ENCODE results near the gene CHD8. TPM values are rescaled to one million over a fixed set of nuclear protein-coding genes. Genes with fewer than 3 reads are reported as not detected.
"Not testable (repeated sequence)": the region's sequence is repeated elsewhere in the genome, so short reads cannot be mapped to it uniquely, and the experiment has no call there.

Gene CHD8
- total RNA-seq, 1 donor from 2014 or later: 96.0 TPM

DNA sequence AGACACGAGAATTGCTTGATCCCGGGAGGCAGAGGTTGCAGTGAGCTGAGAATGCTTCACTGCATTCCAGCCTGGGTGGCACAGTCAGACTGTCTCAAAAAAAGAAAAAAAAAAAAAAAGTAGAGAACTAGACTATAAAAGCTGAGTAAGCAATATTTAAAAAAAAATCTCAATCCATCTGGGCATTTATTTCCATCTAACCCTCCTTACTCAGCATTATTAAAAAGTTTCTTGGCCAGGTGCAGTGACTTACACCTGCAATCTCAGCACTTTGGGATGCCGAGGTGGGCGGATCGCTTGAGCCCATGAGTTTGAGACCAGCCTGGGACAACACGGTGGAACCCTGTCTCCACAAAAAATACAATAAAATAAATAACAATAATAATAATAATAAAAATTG is 76.6 kb downstream of the CHD8 start:
- DNase-seq (ENCODE audit: low spot score in 2 of 2): no peak
- intact Hi-C loops (cut with DNase I): no loop called here
- TF ChIP-seq, protein P1, sequence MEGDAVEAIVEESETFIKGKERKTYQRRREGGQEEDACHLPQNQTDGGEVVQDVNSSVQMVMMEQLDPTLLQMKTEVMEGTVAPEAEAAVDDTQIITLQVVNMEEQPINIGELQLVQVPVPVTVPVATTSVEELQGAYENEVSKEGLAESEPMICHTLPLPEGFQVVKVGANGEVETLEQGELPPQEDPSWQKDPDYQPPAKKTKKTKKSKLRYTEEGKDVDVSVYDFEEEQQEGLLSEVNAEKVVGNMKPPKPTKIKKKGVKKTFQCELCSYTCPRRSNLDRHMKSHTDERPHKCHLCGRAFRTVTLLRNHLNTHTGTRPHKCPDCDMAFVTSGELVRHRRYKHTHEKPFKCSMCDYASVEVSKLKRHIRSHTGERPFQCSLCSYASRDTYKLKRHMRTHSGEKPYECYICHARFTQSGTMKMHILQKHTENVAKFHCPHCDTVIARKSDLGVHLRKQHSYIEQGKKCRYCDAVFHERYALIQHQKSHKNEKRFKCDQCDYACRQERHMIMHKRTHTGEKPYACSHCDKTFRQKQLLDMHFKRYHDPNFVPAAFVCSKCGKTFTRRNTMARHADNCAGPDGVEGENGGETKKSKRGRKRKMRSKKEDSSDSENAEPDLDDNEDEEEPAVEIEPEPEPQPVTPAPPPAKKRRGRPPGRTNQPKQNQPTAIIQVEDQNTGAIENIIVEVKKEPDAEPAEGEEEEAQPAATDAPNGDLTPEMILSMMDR (IDR thresholded peaks at IDR 0.05): no peak

DNA sequence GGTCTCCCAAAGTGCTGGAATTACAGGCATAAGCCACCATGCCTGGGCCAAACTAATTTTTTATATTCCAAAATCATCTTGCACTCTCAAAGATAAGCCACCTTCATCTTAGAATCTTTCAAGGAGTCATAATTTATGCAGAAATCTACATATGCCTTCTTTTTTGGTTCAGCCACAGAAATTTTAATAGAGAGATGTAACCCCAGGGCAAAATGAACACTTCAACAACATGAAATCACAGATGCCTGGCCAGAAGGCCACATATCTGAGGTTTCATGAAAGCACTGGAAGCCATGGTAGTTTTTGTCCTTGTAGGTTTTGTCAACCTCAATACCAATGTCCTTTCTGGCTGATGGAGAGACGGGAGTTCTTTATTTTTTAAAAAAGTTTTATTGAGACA is 81.9 kb downstream of the CHD8 start:
- TF ChIP-seq, protein P1 (IDR thresholded peaks at IDR 0.05): no peak
- H3K36me3 ChIP-seq: peaks cover 25 to 40% of the 10 kb centered on the region in 2 donors
- intact Hi-C loops (cut with DNase I): no loop called here

More for the DNA sequence above, 76.6 kb downstream of the CHD8 start:
- Histone ChIP-seq H3K4me3 (no peak overlapping the region), H3K27me3 (no peaks in the 10 kb centered on the region), H3K36me3 (no peaks in the 10 kb centered on the region), H3K4me1 (peaks cover 0 to 18% of the 10 kb centered on the region in 2 donors), H3K27ac (no peak overlapping the region), H3K9me3 (no peaks in the 10 kb centered on the region)

DNA sequence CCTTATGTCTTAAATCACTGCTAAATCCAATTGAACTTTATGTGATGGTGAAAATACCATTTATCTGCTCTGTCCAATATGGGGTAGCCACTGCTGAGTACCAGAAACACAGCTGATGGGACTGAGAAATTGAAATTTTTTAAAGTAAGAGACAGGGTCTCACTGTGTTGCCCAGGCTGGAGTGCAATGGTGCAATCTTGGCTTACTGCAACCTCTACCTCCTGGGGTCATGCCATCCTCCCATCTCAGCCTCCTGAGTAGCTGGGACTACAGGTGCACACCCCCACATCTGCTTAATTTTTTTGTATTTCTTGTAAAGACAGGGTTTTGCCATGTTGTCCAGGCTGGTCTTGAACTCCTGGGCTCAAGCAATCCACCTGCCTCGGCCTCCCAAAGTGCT is 83.1 kb downstream of the CHD8 start:
- intact Hi-C loops (cut with DNase I); H3K9me3 ChIP-seq; DNase-seq (ENCODE audit: low spot score in 2 of 2); H3K4me3 ChIP-seq; H3K27ac ChIP-seq; H3K27me3 ChIP-seq; H3K4me1 ChIP-seq: not testable (repeated sequence)
- H3K36me3 ChIP-seq: peaks cover 36 to 51% of the 10 kb centered on the region in 2 donors

More for the DNA sequence above, 81.9 kb downstream of the CHD8 start:
- H3K4me1 ChIP-seq: peaks cover 0 to 2% of the 10 kb centered on the region in 2 donors
- H3K9me3 ChIP-seq: no peaks in the 10 kb centered on the region
- H3K4me3 ChIP-seq: no peak overlapping the region
- H3K27me3 ChIP-seq: no peaks in the 10 kb centered on the region
- DNase-seq (ENCODE audit: low spot score in 2 of 2): no peak
- H3K27ac ChIP-seq: no peak overlapping the region

DNA sequence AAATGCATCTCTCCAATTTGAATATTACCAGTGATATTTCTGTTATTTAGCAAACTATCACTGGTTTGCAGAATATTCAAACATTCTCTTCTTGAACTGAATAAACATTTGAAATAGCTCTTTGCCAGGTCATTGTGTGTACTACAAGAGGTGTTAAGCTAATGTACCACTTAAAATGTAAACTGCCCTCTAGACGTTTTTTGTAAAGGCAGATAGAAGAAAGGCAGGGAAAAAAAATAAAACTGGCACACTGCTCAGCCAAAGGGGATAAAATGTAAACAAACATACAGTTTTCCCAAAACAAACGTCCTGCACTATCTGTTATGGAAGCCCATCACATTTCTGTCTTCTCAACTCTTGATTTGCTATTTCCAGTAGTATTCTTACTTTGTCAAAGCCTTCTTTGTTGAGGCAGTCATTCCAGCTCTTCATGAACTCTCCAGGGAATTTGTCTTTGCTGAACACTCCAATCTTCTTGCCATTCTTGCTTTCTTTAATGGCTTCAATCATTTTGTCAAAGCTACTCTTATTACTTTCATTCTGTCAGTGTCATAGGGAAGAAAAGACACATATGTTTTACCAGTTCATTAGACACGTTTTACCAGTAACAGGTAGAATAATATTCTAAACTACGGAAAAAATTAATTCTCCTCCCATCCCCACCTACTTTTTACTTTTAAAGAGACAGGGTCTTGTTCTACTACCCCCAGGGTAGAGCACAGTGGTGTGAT is 85.8 kb downstream of the CHD8 start:
- DNase-seq (ENCODE audit: low spot score in 2 of 2): no peak
- intact Hi-C loops (cut with DNase I): no loop called here
- H3K4me1 ChIP-seq: no peaks in the 10 kb centered on the region
- H3K9me3 ChIP-seq: no peaks in the 10 kb centered on the region
- H3K27ac ChIP-seq: no peak overlapping the region
- H3K36me3 ChIP-seq: peaks cover 57 to 78% of the 10 kb centered on the region in 2 donors
- TF ChIP-seq, protein P1 (IDR thresholded peaks at IDR 0.05): no peak
- H3K4me3 ChIP-seq: no peak overlapping the region
- H3K27me3 ChIP-seq: no peaks in the 10 kb centered on the region

DNA sequence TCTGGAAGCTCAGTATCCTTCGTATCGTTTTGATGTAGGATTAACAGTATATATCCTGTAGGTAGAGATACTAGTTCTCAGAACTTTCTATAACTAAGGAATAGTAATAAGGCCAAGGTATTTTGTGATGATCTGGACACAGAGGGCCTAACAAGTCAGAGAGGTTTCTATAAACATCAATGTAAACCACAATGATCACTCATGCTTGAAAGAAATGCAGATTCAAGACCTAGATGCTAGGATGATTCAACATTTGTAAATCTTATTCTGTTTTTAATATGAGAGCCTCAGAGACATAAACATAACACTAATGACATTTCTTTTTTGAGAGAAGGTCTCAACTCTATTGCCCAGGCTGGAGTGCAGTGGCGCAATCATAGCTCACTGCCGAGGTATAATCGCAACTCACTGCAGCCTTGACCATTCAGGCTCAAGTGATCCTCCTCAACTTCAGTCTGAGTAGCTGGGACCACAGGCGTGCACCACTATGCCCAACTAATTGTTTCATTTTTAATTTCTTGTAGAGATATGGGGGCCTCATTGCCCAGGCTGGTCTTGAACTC is 88.3 kb downstream of the CHD8 start:
- TF ChIP-seq, protein P1 (IDR thresholded peaks at IDR 0.05): no peak
- Histone ChIP-seq H3K4me3 (no peak overlapping the region), H3K36me3 (peaks cover 82 to 98% of the 10 kb centered on the region in 2 donors), H3K27me3 (no peaks in the 10 kb centered on the region), H3K9me3 (no peaks in the 10 kb centered on the region), H3K27ac (no peak overlapping the region), H3K4me1 (no peaks in the 10 kb centered on the region)
- intact Hi-C loops (cut with DNase I): no loop called here
- no peak for DNase-seq (ENCODE audit: low spot score in 2 of 2)

DNA sequence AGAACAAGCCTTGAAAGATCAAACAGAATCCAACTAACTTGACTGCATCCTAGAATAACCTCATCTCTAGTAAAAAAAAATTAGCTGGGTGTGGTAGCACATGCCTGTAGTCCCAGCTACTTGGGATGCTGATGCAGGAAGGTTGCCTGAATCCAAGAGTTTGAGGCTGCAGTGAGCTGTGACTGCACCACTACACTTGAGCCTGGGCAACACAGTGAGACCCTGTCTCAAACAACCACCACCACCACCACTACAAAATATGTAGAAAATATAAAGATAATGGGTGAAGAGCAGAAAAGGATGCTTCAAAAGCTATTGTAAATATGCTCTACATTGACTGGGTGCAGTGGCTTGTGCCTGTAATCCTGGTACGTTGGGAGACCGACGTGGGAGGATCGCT is 99.4 kb downstream of the CHD8 start:
- Histone ChIP-seq H3K27me3 (no peaks in the 10 kb centered on the region), H3K27ac (no peak overlapping the region), H3K4me1 (no peaks in the 10 kb centered on the region), H3K9me3 (no peaks in the 10 kb centered on the region), H3K36me3 (peaks cover 92 to 96% of the 10 kb centered on the region in 2 donors), H3K4me3 (no peak overlapping the region)
- no peak for DNase-seq (ENCODE audit: low spot score in 2 of 2)
- TF ChIP-seq, protein P1 (IDR thresholded peaks at IDR 0.05): no peak
- intact Hi-C loops (cut with DNase I): no loop called here
